Fibroblast of lung (primary cell): Measurements from ENCODE around the gene SEC14L1.

Experiments used
- CTCF ChIP-seq, 2 donors: IDR thresholded peaks in 1 of 2; conservative IDR thresholded peaks in 1 of 2; 1 replicate in 1 of 2; 2 replicates in 1 of 2; pipeline ENCODE4 v1.5.1; 2011 to 2012; ENCODE audit warnings: low read length in 2 of 2, control low read depth in 1 of 2, inconsistent platforms in 1 of 2, low read depth in 1 of 2, mild to moderate bottlenecking in 1 of 2
- EZH2 ChIP-seq: IDR thresholded peaks from 2 replicates; pipeline ENCODE4 v1.5.1; 2012; ENCODE audit warnings: low read length, control low read depth, mild to moderate bottlenecking; ENCODE audit errors: missing control alignments

- TF ChIP-seq CTCF (conservative IDR thresholded peaks at IDR 0.05 in 1 of 2, IDR thresholded peaks at IDR 0.05 in 1 of 2; ENCODE audit: low read depth in 1 of 2, low read length in 2 of 2): no peak
- no peak for TF ChIP-seq EZH2
These were observed 12.7 kb downstream of the SEC14L1 start for GRCh38 chr17:77153472-77153871.
